ENCODE measurements around the gene CBFA2T3. TPM values are rescaled to one million over a fixed set of nuclear protein-coding genes. Genes with fewer than 3 reads are reported as not detected.

Gene CBFA2T3
- total and polyA plus RNA-seq, 2 of the 13 experiments (the other 11 are each of a cell fraction or from before 2014, with no cell fraction given) = 0.05 TPM; not detected in 1

DNA sequence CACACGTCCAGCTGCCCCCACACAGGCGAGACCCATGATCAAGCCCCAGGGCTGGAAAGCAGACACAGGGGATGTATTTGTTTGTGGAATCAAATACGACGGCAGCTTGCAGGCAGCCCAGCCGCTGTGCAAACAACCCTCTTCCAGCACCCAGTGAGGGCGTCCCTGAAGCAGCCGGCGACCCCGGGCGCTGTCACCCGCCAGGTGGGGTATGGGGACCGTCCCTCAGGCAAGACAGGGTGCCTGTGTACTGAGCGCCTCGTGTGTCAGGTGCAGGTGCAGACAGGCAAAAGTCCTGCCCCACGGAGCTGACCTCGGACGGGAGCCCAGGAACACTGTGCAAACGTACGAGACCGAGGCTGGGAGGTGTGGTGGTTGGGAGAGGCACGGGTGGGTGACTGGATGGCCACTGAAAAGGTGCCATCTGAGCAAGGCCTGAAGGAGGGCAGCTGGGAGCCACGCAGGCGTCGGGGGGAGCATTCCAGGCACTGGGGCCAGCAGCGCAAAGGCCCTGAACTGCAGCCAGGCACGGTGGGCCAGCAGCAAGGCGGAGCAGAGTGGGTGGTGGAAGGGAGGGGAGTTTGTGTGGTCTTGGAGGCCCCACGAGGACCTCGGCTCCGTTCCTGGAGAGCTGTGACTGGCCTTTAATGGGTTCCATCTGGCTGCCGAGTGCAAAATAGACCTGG lies 48.5 kb downstream of the CBFA2T3 start (continued):
- TF ChIP-seq ZNF609 (CRISPR knock-in tag; IDR thresholded peaks at IDR 0.05; ENCODE audit: borderline replicate concordance) (no peak), STAT5B (CRISPR knock-in tag; IDR thresholded peaks at IDR 0.05) (no peak), ZMYM3 (CRISPR knock-in tag; IDR thresholded peaks at IDR 0.05) (peak; percentile 28; the same call in 1 of the 2 replicates), ZNF543 (CRISPR knock-in tag; IDR thresholded peaks at IDR 0.05) (no peak), ZNF687 (CRISPR knock-in tag; IDR thresholded peaks at IDR 0.05) (peak; percentile 73), FOXJ3 (CRISPR knock-in tag; IDR thresholded peaks at IDR 0.05; ENCODE audit: borderline replicate concordance) (no peak), ARHGAP35 (CRISPR knock-in tag; IDR thresholded peaks at IDR 0.05; ENCODE audit: borderline replicate concordance) (no peak; the same call in 1 of the 2 replicates), ZNF512B (CRISPR knock-in tag; IDR thresholded peaks at IDR 0.05; ENCODE audit: borderline replicate concordance) (0 out of 2 replicates have a peak, but pooled peaks have one; percentile 55), ZNF513 (CRISPR knock-in tag; conservative IDR thresholded peaks at IDR 0.05) (no peak), ZFAT (CRISPR knock-in tag; conservative IDR thresholded peaks at IDR 0.05) (no peak), SATB2 (CRISPR knock-in tag; IDR thresholded peaks at IDR 0.05) (no peak)
- TF ChIP-seq, protein P1, sequence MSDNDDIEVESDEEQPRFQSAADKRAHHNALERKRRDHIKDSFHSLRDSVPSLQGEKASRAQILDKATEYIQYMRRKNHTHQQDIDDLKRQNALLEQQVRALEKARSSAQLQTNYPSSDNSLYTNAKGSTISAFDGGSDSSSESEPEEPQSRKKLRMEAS (IDR thresholded peaks at IDR 0.05) = no peak
- TF ChIP-seq, protein P2, sequence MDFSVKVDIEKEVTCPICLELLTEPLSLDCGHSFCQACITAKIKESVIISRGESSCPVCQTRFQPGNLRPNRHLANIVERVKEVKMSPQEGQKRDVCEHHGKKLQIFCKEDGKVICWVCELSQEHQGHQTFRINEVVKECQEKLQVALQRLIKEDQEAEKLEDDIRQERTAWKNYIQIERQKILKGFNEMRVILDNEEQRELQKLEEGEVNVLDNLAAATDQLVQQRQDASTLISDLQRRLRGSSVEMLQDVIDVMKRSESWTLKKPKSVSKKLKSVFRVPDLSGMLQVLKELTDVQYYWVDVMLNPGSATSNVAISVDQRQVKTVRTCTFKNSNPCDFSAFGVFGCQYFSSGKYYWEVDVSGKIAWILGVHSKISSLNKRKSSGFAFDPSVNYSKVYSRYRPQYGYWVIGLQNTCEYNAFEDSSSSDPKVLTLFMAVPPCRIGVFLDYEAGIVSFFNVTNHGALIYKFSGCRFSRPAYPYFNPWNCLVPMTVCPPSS (IDR thresholded peaks at IDR 0.05) = no peak

Measured in HepG2 (cell line).